H1 (cell line): Measurements from ENCODE around the gene PBX3. TPM values are rescaled to one million over a fixed set of nuclear protein-coding genes. Genes with fewer than 3 reads are reported as not detected.

Experiments used
- CTCF ChIA-PET: fragments of 300-600 bp; sonication (Branson Sonifier 250); formaldehyde crosslinking; loops from one replicate; lab custom pipeline; 2021; ENCODE audit not compliant: partially characterized antibody; lab: Charles Lee
- POLR2A ChIA-PET: fragments of 300-600 bp; sonication (Branson Sonifier 250); formaldehyde crosslinking; loops from one replicate; lab custom pipeline; 2021; ENCODE audit warnings: inconsistent platforms; ENCODE audit not compliant: partially characterized antibody; lab: Charles Lee
- DNase-seq, 2 experiments: peaks; one replicate each; pipeline versions ENCODE4 v3.0.0 to v3.0.0-alpha.2; 2010 to 2022; ENCODE audit warnings: low spot score in 2 of 2, low read depth in 1 of 2, mixed read lengths in 1 of 2
- FAIRE-seq: peaks from 2 replicates; lab custom pipeline; 2011; peaks lifted over from hg19 to GRCh38; lab: Jason Lieb, UNC
- H2AFZ ChIP-seq: 2 replicates; pipeline ENCODE4 v1.8.1; 2012; ENCODE audit warnings: low read length, inconsistent platforms
- H2AK5ac ChIP-seq: 2 replicates; pipeline ENCODE4 v1.6.1; 2013; ENCODE audit warnings: low read depth, low read length
- H2BK120ac ChIP-seq: replicated peaks from 2 replicates; pipeline ENCODE3; 2013; ENCODE audit warnings: low read depth, low read length, inconsistent platforms
- H2BK12ac ChIP-seq: 2 replicates; pipeline ENCODE4 v1.6.1; 2013; ENCODE audit warnings: low read depth, low read length
- H2BK15ac ChIP-seq: 2 replicates; pipeline ENCODE4 v1.6.1; 2013; ENCODE audit warnings: low read length
- H2BK20ac ChIP-seq: 2 replicates; pipeline ENCODE4 v1.6.1; 2013; ENCODE audit warnings: low read length
- H2BK5ac ChIP-seq: 2 replicates; pipeline ENCODE4 v1.6.1; 2013; ENCODE audit warnings: low read depth, low read length
- H3K14ac ChIP-seq: 2 replicates; pipeline ENCODE4 v1.6.1; 2013; ENCODE audit warnings: inconsistent platforms; ENCODE audit not compliant: insufficient read length
- H3K18ac ChIP-seq: 2 replicates; pipeline ENCODE4 v1.6.1; 2013; ENCODE audit warnings: low read length; ENCODE audit errors: extremely low read depth
- H3K23ac ChIP-seq: 2 replicates; pipeline ENCODE4 v1.6.1; 2013; ENCODE audit warnings: inconsistent platforms; ENCODE audit not compliant: insufficient read length
- H3K23me2 ChIP-seq: 2 replicates; pipeline ENCODE4 v1.6.1; 2013; ENCODE audit warnings: low read depth, low read length
- H3K27ac ChIP-seq: 2 replicates; pipeline ENCODE4 v1.6.1; 2011; ENCODE audit warnings: low read depth, low read length, inconsistent platforms
- H3K27me3 ChIP-seq, 4 experiments: replicated peaks in 1 of 4; 1 replicate in 1 of 4; 2 replicates in 3 of 4; pipeline versions ENCODE4 v1.6.1 to v1.8.1; 2011 to 2013; ENCODE audit warnings: low read length in 3 of 4, mild to moderate bottlenecking in 3 of 4, inconsistent platforms in 2 of 4, mixed read lengths in 2 of 4, moderate library complexity in 1 of 4; ENCODE audit not compliant: control insufficient read depth in 3 of 4, insufficient read depth in 3 of 4; ENCODE audit errors: extremely low read depth in 1 of 4
- H3K36me3 ChIP-seq, 4 experiments: 2 replicates each; pipeline versions ENCODE4 v1.6.1 to v1.8.1; 2011 to 2013; ENCODE audit warnings: mild to moderate bottlenecking in 4 of 4, low read length in 3 of 4, moderate library complexity in 2 of 4, control low read depth in 1 of 4, inconsistent platforms in 1 of 4; ENCODE audit not compliant: insufficient read depth in 4 of 4, control insufficient read depth in 2 of 4
- H3K4ac ChIP-seq: replicated peaks from 2 replicates; pipeline ENCODE3; 2013; ENCODE audit warnings: low read length, low read depth, mixed read lengths, inconsistent platforms; ENCODE audit not compliant: insufficient read length
- H3K4me1 ChIP-seq, 4 experiments: replicated peaks in 1 of 4; 1 replicate in 1 of 4; 2 replicates in 3 of 4; pipeline versions ENCODE4 v1.6.1 to v1.8.1; 2011 to 2013; ENCODE audit warnings: low read length in 3 of 4, inconsistent platforms in 2 of 4, mixed read lengths in 1 of 4; ENCODE audit not compliant: insufficient read depth in 4 of 4, control insufficient read depth in 3 of 4
- H3K4me2 ChIP-seq, 2 experiments: 2 replicates each; pipeline versions ENCODE4 v1.6.1 to v1.8.1; 2011 to 2013; ENCODE audit warnings: low read depth in 2 of 2, low read length in 2 of 2, control low read depth in 1 of 2, inconsistent platforms in 1 of 2, mild to moderate bottlenecking in 1 of 2; ENCODE audit not compliant: insufficient read depth in 1 of 2
- H3K4me3 ChIP-seq, 4 experiments: fragments of 200-600, 300-600 bp in 1 of 4; sonication (generic), shearing (Covaris generic), sonication (Bioruptor Twin) in 1 of 4; 2 replicates each; pipeline versions ENCODE4 v1.5.1 to v1.8.1; 2011 to 2016; ENCODE audit warnings: low read length in 4 of 4, low read depth in 3 of 4, control low read depth in 2 of 4, inconsistent platforms in 2 of 4, mild to moderate bottlenecking in 2 of 4, mixed read lengths in 1 of 4, moderate library complexity in 1 of 4; ENCODE audit not compliant: insufficient read depth in 2 of 4; ENCODE audit errors: extremely low read depth in 1 of 4
- H3K56ac ChIP-seq: replicated peaks from 2 replicates; pipeline ENCODE3; 2013; ENCODE audit warnings: low read depth, mild to moderate bottlenecking, mixed read lengths, low read length, inconsistent platforms; ENCODE audit not compliant: insufficient read length
- H3K79me1 ChIP-seq: 2 replicates; pipeline ENCODE4 v1.6.1; 2013; ENCODE audit warnings: low read depth, low read length, control low read depth
- H3K79me2 ChIP-seq, 2 experiments: 2 replicates each; pipeline versions ENCODE4 v1.6.1 to v1.8.1; 2012 to 2013; ENCODE audit warnings: low read length in 2 of 2, mild to moderate bottlenecking in 2 of 2, inconsistent platforms in 1 of 2; ENCODE audit not compliant: insufficient read depth in 2 of 2, control insufficient read depth in 1 of 2
- H3K9ac ChIP-seq, 4 experiments: replicated peaks in 1 of 4; 1 replicate in 1 of 4; 2 replicates in 3 of 4; pipeline versions ENCODE4 v1.6.1 to v1.8.1; 2011 to 2013; ENCODE audit warnings: low read depth in 3 of 4, low read length in 3 of 4, control low read depth in 2 of 4, mild to moderate bottlenecking in 2 of 4, moderate library complexity in 2 of 4, inconsistent platforms in 1 of 4; ENCODE audit errors: extremely low read depth in 1 of 4
- H3K9me3 ChIP-seq, 2 experiments: 2 replicates each; pipeline versions ENCODE4 v1.6.1 to v1.8.1; 2012 to 2013; ENCODE audit warnings: mild to moderate bottlenecking in 2 of 2, moderate library complexity in 2 of 2, control low read depth in 1 of 2, inconsistent platforms in 1 of 2, low read depth in 1 of 2, low read length in 1 of 2, mixed read lengths in 1 of 2; ENCODE audit not compliant: insufficient read depth in 2 of 2
- H4K20me1 ChIP-seq, 2 experiments: replicated peaks in 1 of 2; 2 replicates each; pipeline versions ENCODE3 to v1.8.1; 2011 to 2013; ENCODE audit warnings: inconsistent platforms in 2 of 2, low read length in 2 of 2, mild to moderate bottlenecking in 1 of 2; ENCODE audit not compliant: insufficient read depth in 2 of 2, control insufficient read depth in 1 of 2
- H4K5ac ChIP-seq: 2 replicates; pipeline ENCODE4 v1.6.1; 2013; ENCODE audit warnings: low read length, low read depth, mixed read lengths, inconsistent platforms; ENCODE audit not compliant: insufficient read length
- H4K8ac ChIP-seq: 2 replicates; pipeline ENCODE4 v1.8.0; 2013; ENCODE audit warnings: mild to moderate bottlenecking, moderate library complexity, low read length, inconsistent platforms; ENCODE audit not compliant: insufficient read depth; ENCODE audit errors: extremely low read depth
- H4K91ac ChIP-seq: replicated peaks from 2 replicates; pipeline ENCODE3; 2013; ENCODE audit warnings: low read length, mixed read lengths, inconsistent platforms; ENCODE audit not compliant: insufficient read length
- KDM5A ChIP-seq: fragments of 200-600 bp; IDR thresholded peaks from 2 replicates; pipeline ENCODE4 v1.7.1; 2012; ENCODE audit warnings: mild to moderate bottlenecking, low read length, inconsistent platforms, mixed read lengths
- RBBP5 ChIP-seq: IDR thresholded peaks from 2 replicates; pipeline ENCODE4 v1.7.1; 2012; ENCODE audit warnings: low read depth, mild to moderate bottlenecking, inconsistent platforms, low read length, moderate library complexity, borderline replicate concordance
- polyA plus RNA-seq, 7 experiments: library from polyadenylated mRNA; depleted of rRNA in 3 of 7; stranded (reverse) in 5 of 7; unstranded in 2 of 7; fragments of >200 nt in 5 of 7; fragments of 200-250 nt in 2 of 7; gene quantifications; 1 replicate in 5 of 7; 2 replicates in 1 of 7; 4 replicates in 1 of 7; pipeline versions ENCODE4 v1.2.1 to v1.2.3, GENCODE V29; 2011 to 2013; ENCODE audit warnings: missing spikeins in 2 of 7, mixed read lengths in 2 of 7
- total RNA-seq: library from RNA; stranded (reverse); fragmentation: NEBNext Ultra II Directional; extraction: Animal tissue kit (Norgen Biotek cat#: 25700); gene quantifications from 2 replicates; pipeline ENCODE4 v1.2.1, GENCODE V29; 2021
- TF ChIP-seq, protein P1 (sequence below): IDR thresholded peaks from 2 replicates; pipeline ENCODE4 v1.6.1; 2012; ENCODE audit warnings: low read length, inconsistent platforms

The PBX3 gene
- total and polyA plus RNA-seq, 2 of the 8 experiments (the other 6 are each of a cell fraction or from before 2014, with no cell fraction given) = 22.7 to 44.3 TPM

DNA sequence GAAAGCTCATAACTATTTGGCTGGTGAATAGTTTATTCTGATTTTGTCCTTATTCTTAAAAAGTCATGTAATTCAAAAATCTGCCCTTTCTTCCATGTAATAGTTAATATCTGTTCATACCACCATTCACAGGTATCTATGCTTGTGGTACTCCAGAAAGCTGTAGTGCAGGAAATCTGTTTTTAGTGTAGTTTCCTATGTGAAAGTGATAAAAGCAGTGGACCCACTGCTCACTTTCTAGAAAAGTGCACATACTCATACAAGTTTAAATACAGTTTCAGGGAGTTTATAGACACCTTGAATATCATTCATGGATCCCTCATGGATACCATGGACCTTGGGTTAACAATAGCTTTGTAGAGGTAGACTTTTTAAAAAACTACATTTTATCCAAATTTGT lies 20.2 kb downstream of the PBX3 start:
- H3K56ac ChIP-seq = no peak overlapping the region
- H4K91ac ChIP-seq = no peak overlapping the region
- no peaks in the 10 kb centered on the region for H3K9me3 ChIP-seq
- peaks cover 0 to 97% of the 10 kb centered on the region in 2 experiments; a peak in 3 of 4 replicates for H3K79me2 ChIP-seq
- no peak overlapping the region for H2BK5ac ChIP-seq
- H3K14ac ChIP-seq = no peak overlapping the region
- H3K4me2 ChIP-seq = no peak overlapping the region
- no peak overlapping the region for H3K4me3 ChIP-seq
- TF ChIP-seq, protein P1, sequence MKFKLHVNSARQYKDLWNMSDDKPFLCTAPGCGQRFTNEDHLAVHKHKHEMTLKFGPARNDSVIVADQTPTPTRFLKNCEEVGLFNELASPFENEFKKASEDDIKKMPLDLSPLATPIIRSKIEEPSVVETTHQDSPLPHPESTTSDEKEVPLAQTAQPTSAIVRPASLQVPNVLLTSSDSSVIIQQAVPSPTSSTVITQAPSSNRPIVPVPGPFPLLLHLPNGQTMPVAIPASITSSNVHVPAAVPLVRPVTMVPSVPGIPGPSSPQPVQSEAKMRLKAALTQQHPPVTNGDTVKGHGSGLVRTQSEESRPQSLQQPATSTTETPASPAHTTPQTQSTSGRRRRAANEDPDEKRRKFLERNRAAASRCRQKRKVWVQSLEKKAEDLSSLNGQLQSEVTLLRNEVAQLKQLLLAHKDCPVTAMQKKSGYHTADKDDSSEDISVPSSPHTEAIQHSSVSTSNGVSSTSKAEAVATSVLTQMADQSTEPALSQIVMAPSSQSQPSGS = no peak
- TF ChIP-seq RBBP5 (no peak), KDM5A (no peak)
- POLR2A ChIA-PET = no interaction called here
- H2BK120ac ChIP-seq = no peak overlapping the region
- no peak overlapping the region for H2BK12ac ChIP-seq
- H3K9ac ChIP-seq = no peak overlapping the region
- CTCF ChIA-PET = no interaction called here
- no peaks in the 10 kb centered on the region; the same call in 1 of the 2 replicates for H3K23me2 ChIP-seq
- no peaks in the 10 kb centered on the region for H3K27me3 ChIP-seq
- no peaks in the 10 kb centered on the region for H4K20me1 ChIP-seq
- no peak overlapping the region for H3K4ac ChIP-seq
- H2AK5ac ChIP-seq = no peak overlapping the region
- H3K4me1 ChIP-seq = peaks cover 0 to 8% (median 3%) of the 10 kb centered on the region in 4 experiments; a peak in 4 of 7 replicates
- no peaks in the 10 kb centered on the region for H3K36me3 ChIP-seq
- no peak overlapping the region for H3K18ac ChIP-seq
- H4K5ac ChIP-seq = no peak overlapping the region
- no peak overlapping the region for H2BK15ac ChIP-seq
- H4K8ac ChIP-seq = no peak overlapping the region
- H2AFZ ChIP-seq = no peak overlapping the region
- no peak overlapping the region for H2BK20ac ChIP-seq
- DNase-seq (no peak), FAIRE-seq (no peak)
- H3K79me1 ChIP-seq = 0 out of 2 replicates have a peak, but pooled peaks cover 2% of the 10 kb centered on the region
- H3K27ac ChIP-seq = no peak overlapping the region
- no peak overlapping the region for H3K23ac ChIP-seq
